B cell (primary cell): Measurements from ENCODE around the gene KCNT2. TPM values are rescaled to one million over a fixed set of nuclear protein-coding genes. Genes with fewer than 3 reads are reported as not detected.

Experiments used
- ATAC-seq: fragments of 200-7000 bp; cut with Tn5 transposase; one replicate; pipeline ENCODE4 v1.10.0; 2021; ENCODE audit warnings: low read depth, mild to moderate bottlenecking, moderate number of reproducible peaks, moderate library complexity
- CTCF ChIA-PET: fragments of 350-600 bp; sonication (Branson Sonifier 250); formaldehyde crosslinking; loops from one replicate; lab custom pipeline; 2021; ENCODE audit warnings: antibody characterized with exemption, inconsistent platforms; lab: Charles Lee
- POLR2A ChIA-PET: fragments of 350-600 bp; sonication (Branson Sonifier 250); formaldehyde crosslinking; loops from one replicate; lab custom pipeline; 2021; ENCODE audit warnings: antibody characterized with exemption; lab: Charles Lee
- DNase-seq: peaks from one replicate; pipeline ENCODE4 v3.0.0; 2013
- H2AFZ ChIP-seq: 2 replicates; pipeline ENCODE4 v1.6.1; 2012; ENCODE audit warnings: mild to moderate bottlenecking, low read depth, low read length; ENCODE audit not compliant: insufficient read depth, poor library complexity, severe bottlenecking
- H3K27ac ChIP-seq, 2 donors: 1 replicate in 1 of 2; 2 replicates in 1 of 2; pipeline ENCODE4 v1.5.1; 2012 to 2013; ENCODE audit warnings: low read length in 2 of 2, mild to moderate bottlenecking in 2 of 2, moderate library complexity in 1 of 2
- H3K27me3 ChIP-seq, 4 experiments: fragments of 200-600 bp in 1 of 4; sonication (generic) in 1 of 4; replicated peaks in 1 of 4; 1 replicate in 2 of 4; 2 replicates in 2 of 4; pipeline versions ENCODE4 v1.6.1 to v1.7.0; 2013 to 2016; ENCODE audit warnings: low read length in 3 of 4, mild to moderate bottlenecking in 2 of 4, mixed read lengths in 1 of 4, moderate library complexity in 1 of 4; ENCODE audit not compliant: insufficient read depth in 4 of 4, control insufficient read depth in 3 of 4; ENCODE audit errors: control extremely low read depth in 1 of 4
- H3K36me3 ChIP-seq, 2 experiments: replicated peaks in 1 of 2; 1 replicate in 1 of 2; 2 replicates in 1 of 2; pipeline versions ENCODE4 v1.6.1 to v1.7.1; 2013; ENCODE audit warnings: low read length in 1 of 2; ENCODE audit not compliant: insufficient read depth in 2 of 2, control insufficient read depth in 1 of 2; ENCODE audit errors: control extremely low read depth in 1 of 2, extremely low read depth in 1 of 2
- H3K4me1 ChIP-seq, 2 donors: fragments of 200-600 bp in 1 of 2; sonication (generic) in 1 of 2; 1 replicate in 1 of 2; 2 replicates in 1 of 2; pipeline versions ENCODE4 v1.5.1 to v1.6.1; 2013 to 2017; ENCODE audit warnings: low read length in 2 of 2; ENCODE audit not compliant: control insufficient read depth in 2 of 2, insufficient read depth in 2 of 2
- H3K4me2 ChIP-seq: replicated peaks from 2 replicates; pipeline ENCODE3; 2012; ENCODE audit warnings: mild to moderate bottlenecking, low read depth, low read length; ENCODE audit not compliant: poor library complexity, severe bottlenecking
- H3K4me3 ChIP-seq, 5 experiments: fragments of 200-600 bp in 1 of 5; sonication (generic) in 1 of 5; 1 replicate in 3 of 5; 2 replicates in 2 of 5; pipeline versions ENCODE4 v1.5.1 to v1.7.0; 2011 to 2016; ENCODE audit warnings: low read length in 4 of 5, mild to moderate bottlenecking in 4 of 5, low read depth in 2 of 5, control low read depth in 1 of 5, moderate library complexity in 1 of 5; ENCODE audit not compliant: insufficient read depth in 1 of 5; ENCODE audit errors: control extremely low read depth in 1 of 5, extremely low read depth in 1 of 5
- H3K79me2 ChIP-seq: fragments of 200-600 bp; sonication (generic); one replicate; pipeline ENCODE4 v1.6.0; 2016; ENCODE audit warnings: low read length; ENCODE audit not compliant: control insufficient read depth, insufficient read depth
- H3K9ac ChIP-seq: fragments of 200-600 bp; sonication (generic); 2 replicates; pipeline ENCODE4 v1.6.1; 2017; ENCODE audit warnings: mild to moderate bottlenecking, low read length, moderate library complexity
- H3K9me3 ChIP-seq, 3 donors: one replicate each; pipeline versions ENCODE4 v1.6.1 to v1.7.1; 2013; ENCODE audit warnings: low read length in 2 of 3; ENCODE audit not compliant: control insufficient read depth in 2 of 3, insufficient read depth in 1 of 3; ENCODE audit errors: control extremely low read depth in 1 of 3
- H4K20me1 ChIP-seq: 2 replicates; pipeline ENCODE4 v1.6.0; 2012; ENCODE audit warnings: mild to moderate bottlenecking, low read length; ENCODE audit not compliant: insufficient read depth, control insufficient read depth, poor library complexity, severe bottlenecking
- H3K27ac Mint-ChIP-seq: one replicate; pipeline ENCODE4 v1.8.0; 2021; ENCODE audit warnings: mixed read lengths
- H3K27me3 Mint-ChIP-seq: one replicate; pipeline ENCODE4 v1.8.0; 2021; ENCODE audit warnings: mixed read lengths
- H3K4me1 Mint-ChIP-seq: one replicate; pipeline ENCODE4 v1.8.0; 2021; ENCODE audit warnings: mixed read lengths
- H3K4me3 Mint-ChIP-seq: one replicate; pipeline ENCODE4 v1.8.0; 2021; ENCODE audit warnings: mixed read lengths
- H3K9me3 Mint-ChIP-seq: one replicate; pipeline ENCODE4 v1.8.0; 2022; ENCODE audit warnings: mixed read lengths; ENCODE audit not compliant: insufficient read depth
- CTCF ChIP-seq: fragments of 200-600 bp; IDR thresholded peaks from one replicate; pipeline ENCODE4 v1.8.0; 2022; ENCODE audit warnings: antibody characterized with exemption, mild to moderate bottlenecking
- EZH2 ChIP-seq: IDR thresholded peaks from 2 replicates; pipeline ENCODE4 v1.6.1; 2012; ENCODE audit warnings: borderline replicate concordance, low read depth, mild to moderate bottlenecking, moderate library complexity, low read length; ENCODE audit not compliant: insufficient read depth, poor library complexity, severe bottlenecking
- WGBS: methylation state at CpG from one replicate; pipeline ENCODE4 v1.1.5; 2013; ENCODE audit warnings: missing lambda C conversion rate; ENCODE audit not compliant: insufficient coverage; 5-methylcytosine and 5-hydroxymethylcytosine counted together
- intact Hi-C: fragments of 100-400 bp; cut with micrococcal nuclease; formaldehyde crosslinking; loops from one replicate; pipeline ENCODE4 v1.10.0; 2022
- polyA plus RNA-seq: library from polyadenylated mRNA; depleted of rRNA; stranded (reverse); fragments of >200 nt; gene quantifications from 2 replicates; pipeline ENCODE4 v1.2.3, GENCODE V29; 2012
- small RNA-seq: library from RNA; depleted of rRNA; stranded (forward); fragments of <200 nt; gene quantifications from one replicate; pipeline ENCODE3, GENCODE V24; 2012; ENCODE audit warnings: low replicate concordance, low read depth; ENCODE audit not compliant: insufficient read length
- total RNA-seq, 2 donors: library from RNA; stranded (reverse); fragments of 120-200 nt in 1 of 2; gene quantifications; 1 replicate in 1 of 2; 2 replicates in 1 of 2; pipeline versions ENCODE4 v1.2.3 to v1.2.4, GENCODE V29; 2013 to 2022

Gene KCNT2
- total and polyA plus RNA-seq, 2 donors (not counting 1 experiment from before 2014, with no cell fraction given), result not detected

- ATAC-seq, result no peak
- WGBS, result 100% methylated on average over 1 of the region's 3 CpGs
Observed at GRCh38 chr1:196178083-196178635, 430.1 kb downstream of the KCNT2 start.

More at GRCh38 chr1:196178083-196178635, 430.1 kb downstream of the KCNT2 start:
- Mint-ChIP-seq H3K4me1 (no peaks in the 10 kb centered on the region), H3K9me3 (peaks cover 2% of the 10 kb centered on the region), H3K27ac (no peak overlapping the region), H3K27me3 (no peaks in the 10 kb centered on the region), H3K4me3 (no peak overlapping the region)
- Histone ChIP-seq H3K27ac (no peak overlapping the region), H3K4me3 (no peak overlapping the region), H3K9ac (no peak overlapping the region), H3K36me3 (no peaks in the 10 kb centered on the region), H2AFZ (no peak overlapping the region), H3K27me3 (no peaks in the 10 kb centered on the region), H4K20me1 (no peaks in the 10 kb centered on the region), H3K9me3 (no peaks in the 10 kb centered on the region), H3K4me1 (no peaks in the 10 kb centered on the region), H3K79me2 (no peaks in the 10 kb centered on the region), H3K4me2 (no peak overlapping the region)
- ChIA-PET CTCF (no interaction called here), POLR2A (no interaction called here)
- TF ChIP-seq EZH2 (no peak), CTCF (no peak)
- intact Hi-C loops, result no loop called here
- no peak for DNase-seq

Small RNA genes lying within 50 kb of the gene (small RNA-seq; reads per million reads assigned to genes)
- gene MIR4735, result not detected

Other genes with a start within 250 kb of the KCNT2 start
- gene CFH, start 43.6 kb upstream of the KCNT2 start, total RNA-seq, result not detected in 2 replicates
- gene CFH, start 43.6 kb upstream of the KCNT2 start, polyA plus RNA-seq, result 0.07 TPM in 1 of 2 replicates, not detected in the other
- gene CFHR3, start 166.4 kb upstream of the KCNT2 start, total RNA-seq, result not detected in 2 replicates
- not detected in 2 replicates for gene CFHR3, start 166.4 kb upstream of the KCNT2 start, polyA plus RNA-seq
- gene CFHR1, start 211.3 kb upstream of the KCNT2 start, total RNA-seq, result not detected in 2 replicates
- not detected in 2 replicates for gene CFHR1, start 211.3 kb upstream of the KCNT2 start, polyA plus RNA-seq